Measurements from ENCODE around the gene PNPLA4.

PNPLA4 gene

GRCh38 chrX:7872042-7872441 is 55.2 kb downstream of the PNPLA4 start:
- no peak for DNase-seq (ENCODE audit: low read depth in 2 of 2)

- DNase-seq (ENCODE audit: low read depth in 2 of 2), result no peak
Measured at GRCh38 chrX:7852166-7852565, 75.0 kb downstream of the PNPLA4 start.
